ENCODE data around the gene TRAPPC6A. TPM values are rescaled to one million over a fixed set of nuclear protein-coding genes. Genes with fewer than 3 reads are reported as not detected.

The TRAPPC6A gene
- total RNA-seq, 1 donor from 2014 or later = 13.7 TPM

DNA sequence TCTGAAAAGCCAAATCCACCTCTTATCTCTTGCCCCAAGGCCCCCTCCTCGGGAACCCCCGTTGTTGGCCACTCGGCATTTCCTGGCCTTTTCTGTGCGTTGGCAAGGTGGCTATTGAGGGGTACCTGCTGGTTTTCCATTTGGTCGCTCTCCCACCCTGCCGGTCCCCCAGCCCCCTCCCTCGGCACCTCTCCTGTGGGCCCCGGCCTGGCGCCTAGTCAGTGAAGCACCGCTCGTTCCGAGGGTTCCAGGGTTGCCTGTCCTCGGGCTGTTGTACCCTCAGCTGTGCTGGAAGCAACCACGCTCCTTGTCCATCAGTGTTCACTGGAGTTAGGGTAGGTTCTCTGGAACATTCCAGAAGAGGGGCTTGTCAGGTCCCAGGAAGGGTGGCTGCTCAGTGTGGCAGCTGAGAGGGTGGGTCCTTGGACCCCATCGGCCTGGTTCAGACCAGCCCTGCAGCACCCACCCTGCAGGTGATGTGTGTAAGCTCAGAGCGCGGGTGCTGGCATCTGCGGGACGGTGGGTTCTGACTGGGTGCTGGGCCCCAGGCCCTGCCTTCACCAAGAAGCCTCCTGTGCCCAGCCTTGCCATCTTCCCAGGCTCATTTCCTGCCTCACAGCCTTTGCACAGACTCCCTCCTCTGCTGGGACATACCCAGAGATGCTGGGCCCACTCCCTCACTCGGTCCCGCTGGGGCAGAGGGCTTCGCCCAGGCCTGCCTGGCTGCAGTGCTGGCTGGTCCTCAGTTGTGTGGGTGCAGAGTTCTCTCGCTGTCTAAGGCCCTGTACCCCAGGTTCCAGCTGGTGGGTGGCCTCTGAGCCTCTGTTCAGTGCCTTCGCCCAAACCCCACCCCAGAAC lies 38.5 kb downstream of the TRAPPC6A start:
- DNase-seq = no peak

DNA sequence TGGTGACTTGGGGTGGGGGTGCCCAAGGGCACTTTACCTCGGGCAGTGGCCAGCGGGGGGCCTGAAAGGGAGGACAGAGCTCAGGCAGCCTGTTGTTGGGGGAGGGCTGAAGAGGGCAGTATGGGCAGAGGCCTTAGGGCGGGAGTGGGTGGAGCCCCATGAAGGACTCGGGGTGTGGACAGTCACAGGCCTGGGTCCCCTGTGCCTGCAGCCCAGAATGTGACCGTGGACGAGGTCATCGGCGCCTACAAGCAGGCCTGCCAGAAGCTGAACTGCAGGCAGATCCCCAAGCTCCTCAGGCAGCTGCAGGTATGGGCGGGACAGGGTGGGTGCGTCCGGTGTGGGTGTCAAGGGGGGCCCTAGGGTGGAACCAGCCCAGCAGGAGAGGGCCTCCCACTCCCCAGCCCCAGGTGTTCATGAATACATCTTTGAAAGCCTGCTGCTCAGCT lies 39.7 kb downstream of the TRAPPC6A start:
- no peak for DNase-seq
- intact Hi-C loops (cut with micrococcal nuclease) = no loop called here
- ATAC-seq = no peak

More for the DNA sequence above, 38.5 kb downstream of the TRAPPC6A start:
- intact Hi-C loops (cut with micrococcal nuclease) = no loop called here
- no peak for ATAC-seq

DNA sequence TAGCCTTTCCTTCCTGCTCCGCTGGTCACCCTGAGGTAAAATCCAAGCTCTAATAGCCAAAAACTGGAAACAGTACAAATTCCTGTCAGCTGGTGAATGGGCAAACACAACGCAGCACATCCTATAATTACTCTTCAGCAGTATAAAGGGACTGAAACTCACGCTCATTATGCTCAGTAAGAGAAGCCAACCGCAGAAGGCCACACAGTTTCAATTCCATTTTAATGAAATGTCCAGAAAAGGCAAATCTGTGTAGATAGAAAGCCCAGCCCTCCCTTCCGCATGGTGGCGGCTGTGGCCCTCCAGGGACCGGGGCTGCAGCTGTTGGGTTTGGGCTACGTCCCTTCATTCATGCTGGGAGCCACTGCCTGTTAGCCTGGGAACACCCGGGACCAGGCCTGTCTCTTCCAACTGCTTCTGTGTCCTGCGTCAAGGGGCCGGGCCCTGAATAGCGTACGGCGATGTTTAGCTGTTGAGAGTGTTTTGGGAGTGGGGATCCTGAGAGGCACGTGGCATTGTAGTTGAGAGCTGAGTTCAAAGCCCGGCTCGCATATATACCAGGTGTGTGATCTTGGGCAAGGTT lies 40.8 kb downstream of the TRAPPC6A start:
- intact Hi-C loops (cut with micrococcal nuclease) = no loop called here
- DNase-seq (peak; percentile 78), ATAC-seq (peak; percentile 90)

DNA sequence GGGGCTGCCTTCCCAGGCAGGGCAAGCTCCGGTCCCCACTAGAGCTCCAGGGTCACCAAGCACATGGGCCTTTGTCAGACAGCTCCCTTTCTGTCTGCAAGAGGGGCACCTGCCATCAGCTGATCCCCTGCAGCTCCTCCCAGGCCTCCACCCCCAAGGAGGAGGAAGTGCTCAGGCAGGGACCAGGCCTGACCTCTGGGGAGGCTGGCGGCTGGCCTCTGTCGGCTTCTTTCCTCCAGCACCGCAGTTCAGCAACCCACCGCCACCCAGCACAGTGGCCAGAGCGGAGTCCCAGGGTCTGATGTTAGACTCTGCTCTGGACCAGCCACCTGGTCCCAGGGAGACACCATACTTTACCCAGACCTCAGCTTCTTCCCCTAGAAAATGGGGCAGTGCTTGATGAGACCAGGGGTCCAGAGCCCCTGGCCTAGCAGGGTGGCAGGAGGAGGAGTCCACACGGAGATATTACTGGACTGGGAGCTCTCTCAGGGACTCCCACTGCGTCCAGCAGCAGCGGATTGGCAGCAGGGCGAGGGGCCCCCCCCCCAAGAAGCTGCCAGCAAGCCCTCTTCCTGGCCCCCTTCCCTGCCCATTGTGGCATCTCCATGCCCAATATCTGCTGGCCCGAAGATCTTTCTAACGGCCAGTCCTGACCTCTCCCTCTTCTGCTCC lies 41.4 kb downstream of the TRAPPC6A start:
- no peak for DNase-seq
- intact Hi-C loops (cut with micrococcal nuclease) = no loop called here
- no peak for ATAC-seq

DNA sequence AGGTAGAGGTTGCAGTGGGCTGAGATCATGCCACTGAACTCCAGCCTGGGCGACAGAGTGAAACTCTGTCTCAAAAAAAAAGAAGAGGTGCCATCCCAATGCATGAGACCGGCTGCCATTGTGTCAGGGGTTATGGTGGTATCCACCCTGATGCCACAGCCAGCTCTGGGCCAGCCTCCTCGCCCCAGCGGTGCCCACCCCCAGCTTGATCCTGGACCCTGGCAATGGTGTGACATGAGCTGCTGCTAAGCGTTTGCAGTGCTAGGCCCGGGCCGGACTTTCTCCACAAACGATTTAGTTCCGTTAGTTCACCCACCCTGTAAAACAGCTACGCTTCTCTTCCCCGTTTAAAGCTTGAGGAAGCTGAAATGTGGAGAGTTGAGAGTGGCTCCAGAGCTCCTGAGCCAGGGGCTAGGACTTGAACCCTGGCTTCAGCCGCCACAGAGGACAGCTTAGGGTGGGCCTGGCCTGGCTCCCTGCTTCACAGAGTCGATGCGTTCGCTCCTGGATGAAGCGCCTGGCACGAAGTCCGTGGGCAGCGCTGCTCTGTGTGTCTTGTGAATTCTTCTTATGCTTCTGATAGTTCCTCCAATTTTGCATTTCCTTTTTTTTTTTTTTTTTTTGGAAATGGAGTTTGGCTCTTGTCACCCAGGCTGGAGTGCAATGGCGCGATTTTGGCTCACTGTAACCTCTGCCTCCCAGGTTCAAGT lies 42.7 kb downstream of the TRAPPC6A start:
- intact Hi-C loops (cut with micrococcal nuclease) = no loop called here
- DNase-seq = no peak
- ATAC-seq = no peak

DNA sequence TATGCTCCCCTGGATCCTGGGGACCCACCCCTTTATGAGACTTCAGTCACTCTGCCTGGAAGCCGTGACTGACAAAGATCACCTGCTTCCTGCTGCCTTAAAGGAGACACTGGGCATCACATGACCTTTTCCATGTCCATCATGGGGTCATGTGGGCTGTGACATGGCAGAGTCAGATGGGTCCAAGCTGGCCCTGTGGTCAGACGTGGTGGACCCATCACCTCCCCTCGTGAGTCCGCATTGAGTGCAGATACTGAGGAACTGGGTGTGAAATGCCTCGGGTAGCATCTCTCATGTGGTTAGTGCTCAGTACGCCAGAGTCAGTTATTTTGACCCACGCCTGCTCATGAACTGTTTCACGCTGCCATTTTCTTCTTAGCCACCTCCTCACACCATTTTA lies 44.4 kb downstream of the TRAPPC6A start:
- DNase-seq (no peak), ATAC-seq (no peak)
- intact Hi-C loops (cut with micrococcal nuclease) = no loop called here

DNA sequence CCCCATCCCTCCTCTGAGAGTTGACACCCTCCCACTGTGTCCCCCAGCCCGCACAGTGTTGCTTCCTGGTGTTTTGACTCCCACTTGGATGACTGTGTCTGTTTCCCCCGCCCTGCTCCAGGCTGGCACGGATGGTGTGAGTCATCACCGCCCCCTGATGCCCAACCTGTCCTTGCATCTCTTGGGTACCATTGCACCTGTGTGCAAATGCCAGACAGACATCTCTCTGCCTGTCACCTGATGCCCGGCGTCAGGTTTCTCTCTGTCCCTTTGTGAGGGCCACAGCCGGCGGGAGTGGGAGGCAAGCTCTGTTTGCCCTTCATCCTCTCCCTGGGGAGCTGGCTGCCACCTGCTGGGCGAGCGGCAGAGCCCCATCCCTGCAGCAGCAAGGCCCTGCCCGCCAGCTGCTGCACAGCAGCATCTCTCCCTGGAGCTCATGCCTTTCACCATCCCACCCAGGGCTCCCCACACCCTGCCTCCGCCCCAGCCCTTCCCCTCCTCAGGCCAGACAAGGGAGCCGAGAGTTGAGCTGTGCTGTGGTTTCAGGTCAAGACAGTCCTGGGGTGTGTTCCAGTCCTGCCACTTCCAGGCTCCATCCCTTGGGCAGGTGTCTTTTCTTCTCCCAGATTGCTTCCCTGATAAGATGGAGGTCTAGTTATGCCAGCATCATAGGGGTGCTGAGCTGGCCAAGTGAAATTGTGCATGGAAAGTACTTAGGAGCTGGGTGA lies 47.0 kb downstream of the TRAPPC6A start:
- no peak for DNase-seq
- ATAC-seq = no peak
- intact Hi-C loops (cut with micrococcal nuclease) = no loop called here

DNA sequence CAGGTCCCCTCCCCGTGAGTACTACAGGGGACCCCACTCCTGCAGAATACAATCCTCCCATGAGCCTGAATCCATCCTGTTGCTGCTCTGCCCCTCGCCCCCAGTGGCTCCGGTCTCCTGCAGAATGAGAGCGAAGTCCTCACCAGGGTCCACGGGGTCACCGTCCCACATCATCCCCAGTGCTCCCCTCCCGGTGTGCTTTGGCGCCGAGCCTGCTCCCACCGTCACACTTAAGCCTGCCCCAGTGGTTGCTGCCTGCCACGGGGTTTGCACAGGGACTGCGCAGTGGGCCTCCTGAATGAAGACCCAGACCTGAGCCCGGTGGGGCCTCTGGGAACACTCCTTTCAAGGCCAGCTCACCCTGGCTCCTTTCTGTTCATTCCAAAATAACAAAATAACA lies 47.8 kb downstream of the TRAPPC6A start:
- DNase-seq (no peak), ATAC-seq (no peak)
- intact Hi-C loops (cut with micrococcal nuclease) = no loop called here

DNA sequence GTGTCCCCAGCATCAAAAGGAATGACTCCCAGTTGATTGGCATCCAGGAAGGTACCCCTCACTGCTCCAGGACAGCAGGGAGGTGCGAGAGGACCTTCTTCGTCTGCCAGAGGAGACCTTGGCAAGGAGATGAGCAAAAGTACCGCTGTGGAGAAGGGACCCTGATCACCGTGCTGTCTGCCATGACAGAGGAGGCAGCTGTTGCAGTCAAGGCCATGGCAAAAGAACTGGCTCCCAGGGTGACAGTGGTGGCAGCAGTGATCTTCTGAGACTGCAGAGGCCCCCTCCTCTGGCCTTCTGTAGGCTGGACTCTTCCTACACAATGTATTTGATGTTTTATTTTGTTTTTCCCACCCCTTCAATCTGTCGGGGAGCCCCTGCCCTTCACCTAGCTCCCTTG lies 49.2 kb downstream of the TRAPPC6A start:
- DNase-seq (no peak), ATAC-seq (no peak)
- intact Hi-C loops (cut with micrococcal nuclease) = no loop called here

DNA sequence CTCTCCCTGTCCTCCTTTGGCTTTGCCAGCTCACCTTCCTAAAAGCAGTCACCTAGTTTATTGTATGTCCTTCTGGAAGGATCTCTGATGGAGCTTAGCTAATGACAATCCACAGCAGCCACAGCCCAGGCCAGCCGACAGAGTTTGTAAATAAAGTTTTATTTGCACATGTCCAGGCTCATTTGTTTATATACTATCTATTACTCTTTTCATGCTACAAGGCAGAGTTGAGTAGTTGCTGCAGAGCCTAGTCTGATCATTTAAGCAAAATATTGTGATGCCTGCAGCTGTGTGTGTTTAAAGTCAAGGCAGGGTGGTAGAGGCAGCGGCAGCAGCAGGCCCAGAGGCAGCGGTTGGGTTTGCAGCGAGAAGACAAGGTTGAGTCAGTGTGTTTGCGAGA lies 49.9 kb downstream of the TRAPPC6A start:
- intact Hi-C loops (cut with micrococcal nuclease) = no loop called here
- DNase-seq = no peak
- no peak for ATAC-seq

DNA sequence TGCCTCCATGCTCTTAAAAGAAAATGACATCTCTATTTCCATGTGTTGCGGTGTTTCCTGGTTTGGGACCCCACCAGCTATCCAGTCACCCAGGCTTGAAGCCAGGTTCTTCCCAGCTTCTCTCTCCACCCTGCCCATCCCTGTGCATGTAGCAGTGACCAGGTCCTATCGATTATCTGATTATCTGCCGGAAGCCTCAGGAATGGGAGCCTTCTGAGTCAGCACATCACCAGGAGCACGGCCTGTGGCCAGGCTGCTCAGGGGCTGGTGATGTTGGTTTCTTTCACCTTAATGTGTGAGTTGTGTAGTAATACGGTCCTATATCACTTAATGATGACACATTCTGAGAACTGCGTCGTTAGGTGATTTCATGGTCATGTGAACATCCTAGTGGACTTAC lies 51.4 kb downstream of the TRAPPC6A start:
- ATAC-seq (no peak), DNase-seq (no peak)
- intact Hi-C loops (cut with micrococcal nuclease) = no loop called here

DNA sequence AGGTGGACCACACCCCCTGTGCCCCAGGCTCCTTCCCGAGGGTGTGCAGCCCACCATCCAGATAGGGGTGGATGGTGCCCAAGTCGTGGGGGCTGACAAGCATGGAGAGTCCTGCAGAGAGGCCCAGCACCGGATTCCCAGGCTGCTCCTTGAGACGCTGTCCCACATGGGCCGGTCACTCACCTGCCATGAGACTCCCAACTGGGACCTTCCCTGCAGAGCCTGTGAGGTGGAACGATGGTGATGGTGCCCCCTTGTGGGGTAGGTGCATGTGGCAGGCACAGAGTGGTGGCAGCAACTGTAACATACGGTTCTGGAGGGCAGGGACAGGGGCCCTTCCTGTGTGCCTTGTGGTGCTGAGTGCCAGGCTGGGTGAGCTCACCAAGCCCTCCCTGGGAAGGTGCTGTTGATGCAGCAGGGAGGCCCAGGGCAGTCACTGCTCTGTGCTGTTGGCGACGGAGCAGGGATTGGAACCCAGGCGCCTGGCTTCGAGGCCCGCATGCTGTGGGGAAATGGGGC lies 52.0 kb downstream of the TRAPPC6A start:
- DNase-seq (peak; percentile 58), ATAC-seq (peak; percentile 64)
- intact Hi-C loops (cut with micrococcal nuclease) = no loop called here

DNA sequence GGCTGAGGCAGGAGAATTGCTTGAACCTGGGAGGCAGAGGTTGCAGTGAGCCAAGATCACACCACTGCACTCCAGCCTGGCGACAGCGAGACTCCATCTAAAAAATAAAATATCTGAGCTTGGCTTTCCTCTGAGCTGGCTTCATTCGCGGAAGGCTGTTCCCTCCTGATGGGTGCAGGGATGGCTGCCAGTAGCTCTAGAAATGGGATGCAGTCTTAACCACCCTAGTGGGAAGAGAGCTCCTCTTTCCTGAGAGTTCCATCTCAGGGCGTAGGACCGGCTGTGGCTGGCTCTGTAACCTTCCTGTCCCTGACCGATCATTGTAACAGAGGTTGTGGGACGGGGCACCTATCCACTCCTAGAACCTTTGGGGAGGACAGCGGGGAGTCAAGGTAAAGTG lies 52.7 kb downstream of the TRAPPC6A start:
- DNase-seq (no peak), ATAC-seq (no peak)
- intact Hi-C loops (cut with micrococcal nuclease) = no loop called here

DNA sequence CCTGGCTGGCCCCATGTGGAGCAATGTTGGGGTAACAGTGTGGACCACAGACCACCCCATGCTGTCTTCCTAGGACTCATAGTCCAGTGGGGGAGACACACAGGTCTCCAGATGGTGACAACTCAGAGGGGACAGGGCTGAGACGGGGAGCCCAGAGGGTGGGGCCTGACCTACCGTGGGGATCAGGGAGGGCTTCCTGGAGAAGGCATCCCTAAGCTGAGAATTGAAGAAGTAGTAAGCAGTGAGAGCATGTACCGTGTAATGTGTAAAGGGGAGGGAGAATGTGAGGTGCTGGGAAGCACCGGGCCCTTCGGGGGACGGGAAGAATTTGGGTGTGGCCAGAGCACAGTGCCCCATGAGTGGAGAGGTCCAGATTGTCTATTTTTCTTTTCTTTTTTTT lies 54.0 kb downstream of the TRAPPC6A start:
- DNase-seq (no peak), ATAC-seq (no peak)
- intact Hi-C loops (cut with micrococcal nuclease) = no loop called here

DNA sequence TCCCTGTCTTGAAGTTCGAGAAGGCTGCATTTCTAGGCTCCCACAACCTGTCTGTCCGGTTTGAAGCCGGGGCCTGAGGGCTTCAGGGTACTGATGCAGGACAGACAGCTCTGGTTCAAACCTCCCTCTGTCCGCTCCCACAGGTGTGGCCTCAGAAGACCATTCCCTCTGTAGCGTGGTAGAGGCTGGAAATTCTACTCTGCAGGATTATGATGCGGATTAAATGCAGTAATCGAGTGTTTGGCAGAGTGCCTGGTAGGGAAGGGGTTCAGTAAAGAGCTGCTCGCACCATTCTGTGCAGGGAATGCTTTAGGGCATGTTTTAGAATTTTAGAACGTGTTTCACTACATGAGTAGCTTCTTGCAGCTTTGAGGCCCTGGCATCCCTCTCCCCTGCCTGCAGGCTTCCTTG lies 54.6 kb downstream of the TRAPPC6A start:
- no peak for DNase-seq
- intact Hi-C loops (cut with micrococcal nuclease) = no loop called here
- no peak for ATAC-seq

DNA sequence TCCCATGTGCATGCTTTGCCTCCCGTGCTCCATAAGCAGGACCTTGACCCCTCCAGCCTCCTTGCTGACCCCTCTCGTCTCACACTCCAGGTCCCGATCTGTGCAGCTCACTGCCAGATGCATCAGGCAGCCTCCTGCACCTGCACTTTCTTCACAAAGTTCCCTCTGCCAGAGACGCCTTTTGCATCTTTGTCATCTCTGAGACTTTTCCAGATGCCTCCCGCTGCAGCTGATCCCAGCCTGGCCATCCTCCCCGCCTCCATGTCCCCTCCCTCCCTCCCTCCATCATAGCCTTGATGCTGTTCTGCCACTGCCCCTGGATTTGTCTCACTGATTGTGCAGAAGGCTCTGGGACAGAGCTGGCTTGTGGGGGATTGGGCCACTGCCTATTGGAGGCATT lies 55.2 kb downstream of the TRAPPC6A start:
- DNase-seq (no peak), ATAC-seq (no peak)
- intact Hi-C loops (cut with micrococcal nuclease) = no loop called here

DNA sequence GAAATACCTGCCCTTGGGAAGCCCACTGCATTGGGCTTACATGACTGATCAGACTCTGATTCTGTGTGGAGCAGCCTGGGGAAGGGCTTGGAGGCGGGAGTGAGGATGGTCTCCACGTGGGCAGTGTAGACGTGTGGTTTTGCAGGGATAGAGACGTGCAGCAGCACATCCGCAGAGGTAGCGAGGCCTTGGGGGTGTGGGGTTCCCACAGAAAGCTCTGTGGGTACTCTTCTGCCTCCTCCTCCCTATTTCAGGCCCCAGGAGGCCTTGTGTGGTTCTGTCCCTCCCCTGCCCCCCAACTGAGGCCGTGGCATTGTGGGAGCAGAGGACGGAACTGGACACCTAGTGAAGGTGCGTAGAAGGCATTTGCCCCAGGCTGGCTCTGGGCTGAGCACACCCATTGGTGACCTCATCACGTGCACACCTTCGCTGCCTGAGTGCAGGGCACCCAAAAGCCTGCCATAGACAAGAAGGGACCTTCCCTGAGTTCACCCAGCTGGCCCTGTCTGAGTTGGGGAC lies 56.2 kb downstream of the TRAPPC6A start:
- no peak for DNase-seq
- no peak for ATAC-seq
- intact Hi-C loops (cut with micrococcal nuclease) = no loop called here

DNA sequence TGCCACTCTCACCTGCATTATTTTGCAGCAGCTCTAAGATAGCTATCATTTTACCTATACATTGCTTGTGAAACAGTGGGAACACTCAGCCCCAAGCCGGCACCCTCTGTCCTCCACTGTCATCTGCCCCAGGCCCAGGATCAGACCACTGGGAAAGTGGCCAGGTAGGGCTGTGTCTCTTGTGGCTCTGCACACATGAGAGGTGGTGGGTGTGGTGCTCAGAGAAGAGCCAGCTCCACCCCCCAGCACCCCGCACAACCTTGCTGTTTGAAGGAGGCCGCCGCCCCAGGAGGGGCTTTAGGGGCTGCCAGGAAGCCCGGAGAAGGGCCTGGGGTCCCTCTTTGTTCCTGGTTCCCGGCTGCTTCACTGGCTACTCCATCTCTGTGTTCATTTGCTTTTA lies 58.5 kb downstream of the TRAPPC6A start:
- DNase-seq (no peak), ATAC-seq (no peak)
- intact Hi-C loops (cut with micrococcal nuclease) = no loop called here
